WTC11 (cell line): ENCODE data around the gene NEO1. TPM values are rescaled to one million over a fixed set of nuclear protein-coding genes. Genes with fewer than 3 reads are reported as not detected.

Experiments
- ATAC-seq: fragments of 200-7000 bp; cut with Tn5 transposase; 2 replicates; pipeline ENCODE4 v1.10.0; 2021; ENCODE audit warnings: mild to moderate bottlenecking, moderate library complexity
- CTCF ChIA-PET: fragments of 300-600 bp; sonication (Branson Sonifier 250); formaldehyde crosslinking; loops from one replicate; lab custom pipeline; 2021; ENCODE audit warnings: antibody characterized with exemption; lab: Charles Lee
- POLR2A ChIA-PET: fragments of 350-600 bp; sonication (Branson Sonifier 250); formaldehyde crosslinking; loops from one replicate; lab custom pipeline; 2021; ENCODE audit warnings: antibody characterized with exemption; lab: Charles Lee
- DNase-seq: peaks from one replicate; pipeline ENCODE4 v3.0.0; 2021; ENCODE audit warnings: low spot score
- H3K27ac Mint-ChIP-seq: 2 replicates; pipeline ENCODE4 v1.8.0; 2021; ENCODE audit warnings: mixed read lengths
- H3K27me3 Mint-ChIP-seq: 2 replicates; pipeline ENCODE4 v1.8.0; 2021; ENCODE audit warnings: low read depth, mild to moderate bottlenecking, moderate library complexity, mixed read lengths
- H3K36me3 Mint-ChIP-seq: 2 replicates; pipeline ENCODE4 v1.8.0; 2021; ENCODE audit warnings: mixed read lengths
- H3K4me1 Mint-ChIP-seq: 2 replicates; pipeline ENCODE4 v1.8.0; 2022; ENCODE audit warnings: mixed read lengths
- H3K4me3 Mint-ChIP-seq: 2 replicates; pipeline ENCODE4 v1.8.0; 2021; ENCODE audit warnings: mild to moderate bottlenecking, moderate library complexity, mixed read lengths
- H3K9me3 Mint-ChIP-seq: 2 replicates; pipeline ENCODE4 v1.8.0; 2021; ENCODE audit warnings: mixed read lengths
- CBFB ChIP-seq: sonication (generic); formaldehyde crosslinking; IDR thresholded peaks from 2 replicates; pipeline ENCODE4 v1.8.1; 2022; ENCODE audit warnings: mild to moderate bottlenecking, low read depth, missing genetic modification reagents
- CREM ChIP-seq: sonication (generic); formaldehyde crosslinking; IDR thresholded peaks from 2 replicates; pipeline ENCODE4 v1.8.1; 2022; ENCODE audit warnings: mild to moderate bottlenecking, missing genetic modification reagents, moderate library complexity
- ESRRA ChIP-seq: sonication (generic); formaldehyde crosslinking; IDR thresholded peaks from 2 replicates; pipeline ENCODE4 v1.8.1; 2022; ENCODE audit warnings: mild to moderate bottlenecking, missing genetic modification reagents, borderline replicate concordance
- GABPB1 ChIP-seq: sonication (generic); formaldehyde crosslinking; IDR thresholded peaks from 2 replicates; pipeline ENCODE4 v1.8.1; 2023; ENCODE audit warnings: mild to moderate bottlenecking, missing genetic modification reagents
- GTF2I ChIP-seq: fragments of 250-450 bp; sonication (Bioruptor Pico); conservative IDR thresholded peaks from 2 replicates; pipeline ENCODE4 v1.4.0; 2021; ENCODE audit warnings: mild to moderate bottlenecking
- NFE2L1 ChIP-seq: sonication (generic); formaldehyde crosslinking; IDR thresholded peaks from 2 replicates; pipeline ENCODE4 v1.8.1; 2023; ENCODE audit warnings: missing genetic modification reagents
- NR3C1 ChIP-seq: sonication (generic); formaldehyde crosslinking; conservative IDR thresholded peaks from 2 replicates; pipeline ENCODE4 v1.8.1; 2023; ENCODE audit warnings: low read depth, mild to moderate bottlenecking, missing genetic modification reagents
- SP1 ChIP-seq: sonication (generic); formaldehyde crosslinking; conservative IDR thresholded peaks from 2 replicates; pipeline ENCODE4 v1.8.1; 2022; ENCODE audit warnings: missing genetic modification reagents
- TEAD1 ChIP-seq: sonication (generic); formaldehyde crosslinking; IDR thresholded peaks from 2 replicates; pipeline ENCODE4 v1.8.0; 2022; ENCODE audit warnings: mild to moderate bottlenecking, missing genetic modification reagents
- TEAD4 ChIP-seq: sonication (generic); formaldehyde crosslinking; IDR thresholded peaks from 2 replicates; pipeline ENCODE4 v1.8.0; 2022; ENCODE audit warnings: mild to moderate bottlenecking, missing genetic modification reagents
- TP53 ChIP-seq: sonication (generic); formaldehyde crosslinking; IDR thresholded peaks from 2 replicates; pipeline ENCODE4 v1.8.1; 2023; ENCODE audit warnings: mild to moderate bottlenecking, missing genetic modification reagents
- ZNF219 ChIP-seq: sonication (generic); formaldehyde crosslinking; IDR thresholded peaks from 2 replicates; pipeline ENCODE4 v1.8.0; 2023; ENCODE audit warnings: missing genetic modification reagents, mild to moderate bottlenecking, borderline replicate concordance
- ZNF263 ChIP-seq: sonication (generic); formaldehyde crosslinking; IDR thresholded peaks from 2 replicates; pipeline ENCODE4 v1.8.1; 2022; ENCODE audit warnings: low read depth, mild to moderate bottlenecking, moderate library complexity, missing genetic modification reagents
- total RNA-seq: library from RNA; stranded (reverse); gene quantifications from 3 replicates; pipeline ENCODE4 v1.2.3, GENCODE V29; 2021
- TF ChIP-seq, protein P1 (sequence below): sonication (generic); formaldehyde crosslinking; IDR thresholded peaks from 2 replicates; pipeline ENCODE4 v1.8.1; 2022; ENCODE audit warnings: low read depth, missing genetic modification reagents, borderline replicate concordance
- TF ChIP-seq, protein P2 (sequence below): sonication (generic); formaldehyde crosslinking; IDR thresholded peaks from 2 replicates; pipeline ENCODE4 v1.8.1; 2023; ENCODE audit warnings: mild to moderate bottlenecking, missing genetic modification reagents
- TF ChIP-seq, protein P3 (sequence below): sonication (generic); formaldehyde crosslinking; IDR thresholded peaks from 2 replicates; pipeline ENCODE4 v1.8.1; 2022; ENCODE audit warnings: mild to moderate bottlenecking, moderate library complexity, missing genetic modification reagents
- TF ChIP-seq, protein P4 (sequence below): sonication (generic); formaldehyde crosslinking; IDR thresholded peaks from 2 replicates; pipeline ENCODE4 v1.8.0; 2022; ENCODE audit warnings: mild to moderate bottlenecking, missing genetic modification reagents
- TF ChIP-seq, protein P5 (sequence below): sonication (generic); formaldehyde crosslinking; conservative IDR thresholded peaks from 2 replicates; pipeline ENCODE4 v1.8.1; 2023; ENCODE audit warnings: mild to moderate bottlenecking, low read depth, missing genetic modification reagents, moderate library complexity
- TF ChIP-seq, protein P6 (sequence below): fragments of 200-600 bp; IDR thresholded peaks from 2 replicates; pipeline ENCODE4 v1.8.0; 2022; ENCODE audit warnings: antibody characterized with exemption
- TF ChIP-seq, protein P7 (sequence below): sonication (generic); formaldehyde crosslinking; IDR thresholded peaks from 2 replicates; pipeline ENCODE4 v1.8.1; 2022; ENCODE audit warnings: missing genetic modification reagents, borderline replicate concordance
- TF ChIP-seq, protein P8 (sequence below): fragments of 250-450 bp; sonication (Bioruptor Pico); IDR thresholded peaks from 2 replicates; pipeline ENCODE4 v1.9.0; 2021; ENCODE audit warnings: mild to moderate bottlenecking

The NEO1 gene
- total RNA-seq, 1 experiment from 2014 or later = 37.1 TPM

DNA sequence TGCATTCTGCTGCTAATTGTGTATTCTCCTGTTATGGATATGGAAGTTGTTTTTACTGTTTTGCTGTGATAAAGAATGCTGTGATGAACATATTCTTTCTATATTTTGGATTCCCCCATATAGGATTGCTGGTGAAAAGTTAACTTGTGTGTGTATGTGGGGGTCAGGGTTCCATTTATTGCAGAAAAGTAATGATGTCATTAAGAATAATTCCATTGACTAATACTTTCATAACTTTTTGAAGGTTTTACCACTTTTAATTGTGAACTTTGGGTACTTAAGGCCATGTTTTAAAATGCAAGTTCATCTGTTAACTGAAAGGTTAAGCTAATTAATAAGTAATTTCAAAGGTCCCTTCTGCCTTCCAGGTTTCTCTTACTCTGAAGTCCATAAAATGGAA lies 6.2 kb downstream of the NEO1 start:
- CTCF ChIA-PET = no interaction called here
- ATAC-seq (no peak), DNase-seq (no peak)
- H3K4me1 Mint-ChIP-seq = peaks cover 11% of the 10 kb centered on the region
- no peak overlapping the region for H3K27ac Mint-ChIP-seq
- no peaks in the 10 kb centered on the region for H3K9me3 Mint-ChIP-seq
- TF ChIP-seq, protein P1, sequence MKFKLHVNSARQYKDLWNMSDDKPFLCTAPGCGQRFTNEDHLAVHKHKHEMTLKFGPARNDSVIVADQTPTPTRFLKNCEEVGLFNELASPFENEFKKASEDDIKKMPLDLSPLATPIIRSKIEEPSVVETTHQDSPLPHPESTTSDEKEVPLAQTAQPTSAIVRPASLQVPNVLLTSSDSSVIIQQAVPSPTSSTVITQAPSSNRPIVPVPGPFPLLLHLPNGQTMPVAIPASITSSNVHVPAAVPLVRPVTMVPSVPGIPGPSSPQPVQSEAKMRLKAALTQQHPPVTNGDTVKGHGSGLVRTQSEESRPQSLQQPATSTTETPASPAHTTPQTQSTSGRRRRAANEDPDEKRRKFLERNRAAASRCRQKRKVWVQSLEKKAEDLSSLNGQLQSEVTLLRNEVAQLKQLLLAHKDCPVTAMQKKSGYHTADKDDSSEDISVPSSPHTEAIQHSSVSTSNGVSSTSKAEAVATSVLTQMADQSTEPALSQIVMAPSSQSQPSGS (CRISPR knock-in tag) = no peak
- TF ChIP-seq NR3C1 = no peak
- no peak for TF ChIP-seq ZNF219 (CRISPR knock-in tag)
- no peak for TF ChIP-seq GTF2I (CRISPR knock-in tag)
- TF ChIP-seq SP1 = no peak
- TF ChIP-seq, protein P2, sequence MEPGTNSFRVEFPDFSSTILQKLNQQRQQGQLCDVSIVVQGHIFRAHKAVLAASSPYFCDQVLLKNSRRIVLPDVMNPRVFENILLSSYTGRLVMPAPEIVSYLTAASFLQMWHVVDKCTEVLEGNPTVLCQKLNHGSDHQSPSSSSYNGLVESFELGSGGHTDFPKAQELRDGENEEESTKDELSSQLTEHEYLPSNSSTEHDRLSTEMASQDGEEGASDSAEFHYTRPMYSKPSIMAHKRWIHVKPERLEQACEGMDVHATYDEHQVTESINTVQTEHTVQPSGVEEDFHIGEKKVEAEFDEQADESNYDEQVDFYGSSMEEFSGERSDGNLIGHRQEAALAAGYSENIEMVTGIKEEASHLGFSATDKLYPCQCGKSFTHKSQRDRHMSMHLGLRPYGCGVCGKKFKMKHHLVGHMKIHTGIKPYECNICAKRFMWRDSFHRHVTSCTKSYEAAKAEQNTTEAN (CRISPR knock-in tag) = no peak
- no peak for TF ChIP-seq TP53 (CRISPR knock-in tag)
- TF ChIP-seq, protein P3, sequence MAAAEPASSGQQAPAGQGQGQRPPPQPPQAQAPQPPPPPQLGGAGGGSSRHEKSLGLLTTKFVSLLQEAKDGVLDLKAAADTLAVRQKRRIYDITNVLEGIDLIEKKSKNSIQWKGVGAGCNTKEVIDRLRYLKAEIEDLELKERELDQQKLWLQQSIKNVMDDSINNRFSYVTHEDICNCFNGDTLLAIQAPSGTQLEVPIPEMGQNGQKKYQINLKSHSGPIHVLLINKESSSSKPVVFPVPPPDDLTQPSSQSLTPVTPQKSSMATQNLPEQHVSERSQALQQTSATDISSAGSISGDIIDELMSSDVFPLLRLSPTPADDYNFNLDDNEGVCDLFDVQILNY = no peak
- TF ChIP-seq NFE2L1 (CRISPR knock-in tag) = no peak
- TF ChIP-seq, protein P4, sequence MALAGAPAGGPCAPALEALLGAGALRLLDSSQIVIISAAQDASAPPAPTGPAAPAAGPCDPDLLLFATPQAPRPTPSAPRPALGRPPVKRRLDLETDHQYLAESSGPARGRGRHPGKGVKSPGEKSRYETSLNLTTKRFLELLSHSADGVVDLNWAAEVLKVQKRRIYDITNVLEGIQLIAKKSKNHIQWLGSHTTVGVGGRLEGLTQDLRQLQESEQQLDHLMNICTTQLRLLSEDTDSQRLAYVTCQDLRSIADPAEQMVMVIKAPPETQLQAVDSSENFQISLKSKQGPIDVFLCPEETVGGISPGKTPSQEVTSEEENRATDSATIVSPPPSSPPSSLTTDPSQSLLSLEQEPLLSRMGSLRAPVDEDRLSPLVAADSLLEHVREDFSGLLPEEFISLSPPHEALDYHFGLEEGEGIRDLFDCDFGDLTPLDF (CRISPR knock-in tag) = no peak
- TF ChIP-seq, protein P5, sequence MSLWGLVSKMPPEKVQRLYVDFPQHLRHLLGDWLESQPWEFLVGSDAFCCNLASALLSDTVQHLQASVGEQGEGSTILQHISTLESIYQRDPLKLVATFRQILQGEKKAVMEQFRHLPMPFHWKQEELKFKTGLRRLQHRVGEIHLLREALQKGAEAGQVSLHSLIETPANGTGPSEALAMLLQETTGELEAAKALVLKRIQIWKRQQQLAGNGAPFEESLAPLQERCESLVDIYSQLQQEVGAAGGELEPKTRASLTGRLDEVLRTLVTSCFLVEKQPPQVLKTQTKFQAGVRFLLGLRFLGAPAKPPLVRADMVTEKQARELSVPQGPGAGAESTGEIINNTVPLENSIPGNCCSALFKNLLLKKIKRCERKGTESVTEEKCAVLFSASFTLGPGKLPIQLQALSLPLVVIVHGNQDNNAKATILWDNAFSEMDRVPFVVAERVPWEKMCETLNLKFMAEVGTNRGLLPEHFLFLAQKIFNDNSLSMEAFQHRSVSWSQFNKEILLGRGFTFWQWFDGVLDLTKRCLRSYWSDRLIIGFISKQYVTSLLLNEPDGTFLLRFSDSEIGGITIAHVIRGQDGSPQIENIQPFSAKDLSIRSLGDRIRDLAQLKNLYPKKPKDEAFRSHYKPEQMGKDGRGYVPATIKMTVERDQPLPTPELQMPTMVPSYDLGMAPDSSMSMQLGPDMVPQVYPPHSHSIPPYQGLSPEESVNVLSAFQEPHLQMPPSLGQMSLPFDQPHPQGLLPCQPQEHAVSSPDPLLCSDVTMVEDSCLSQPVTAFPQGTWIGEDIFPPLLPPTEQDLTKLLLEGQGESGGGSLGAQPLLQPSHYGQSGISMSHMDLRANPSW (CRISPR knock-in tag) = no peak
- TF ChIP-seq ZNF263 (CRISPR knock-in tag) = no peak
- TF ChIP-seq CBFB = no peak
- no peak for TF ChIP-seq TEAD1
- TF ChIP-seq, all 79 proteins: peak for 0
- H3K4me3 Mint-ChIP-seq = no peak overlapping the region
- no peaks in the 10 kb centered on the region for H3K36me3 Mint-ChIP-seq
- POLR2A ChIA-PET = no interaction called here
- H3K27me3 Mint-ChIP-seq = no peaks in the 10 kb centered on the region

DNA sequence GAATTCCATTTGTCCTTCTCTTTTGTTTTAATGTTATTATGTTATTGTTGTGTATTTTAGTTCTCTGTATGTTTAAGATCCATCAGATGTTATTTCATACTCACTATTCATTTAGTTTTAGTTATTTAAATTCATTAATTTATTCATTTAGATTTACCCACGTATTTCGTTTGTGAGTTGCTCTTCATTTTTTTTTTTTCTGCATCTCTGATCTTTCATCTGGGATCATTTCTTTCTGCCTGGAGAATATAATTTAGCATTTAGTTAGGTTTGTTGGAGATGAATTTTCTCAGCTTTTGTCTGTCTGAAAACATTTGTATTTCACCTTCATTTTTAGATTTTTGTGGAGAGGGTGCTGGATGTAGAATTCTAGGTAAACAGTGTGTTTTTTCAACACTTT lies 12.9 kb downstream of the NEO1 start:
- Mint-ChIP-seq H3K27me3 (no peaks in the 10 kb centered on the region), H3K9me3 (no peaks in the 10 kb centered on the region), H3K4me1 (peaks cover 9% of the 10 kb centered on the region), H3K4me3 (no peak overlapping the region), H3K27ac (no peak overlapping the region), H3K36me3 (no peaks in the 10 kb centered on the region)
- DNase-seq (no peak), ATAC-seq (no peak)
- CTCF ChIA-PET = interaction anchor here (1.3 kb wide), 1 partner anchor 201 kb away, joined by 3 read pairs; no protein-coding TSS in a partner anchor
- POLR2A ChIA-PET = no interaction called here
- TF ChIP-seq SP1 (no peak), CREM (CRISPR knock-in tag) (no peak), TEAD4 (CRISPR knock-in tag) (no peak), GABPB1 (CRISPR knock-in tag) (no peak), ESRRA (no peak), TEAD1 (no peak)
- TF ChIP-seq, protein P1 (CRISPR knock-in tag) = no peak
- TF ChIP-seq, protein P6, sequence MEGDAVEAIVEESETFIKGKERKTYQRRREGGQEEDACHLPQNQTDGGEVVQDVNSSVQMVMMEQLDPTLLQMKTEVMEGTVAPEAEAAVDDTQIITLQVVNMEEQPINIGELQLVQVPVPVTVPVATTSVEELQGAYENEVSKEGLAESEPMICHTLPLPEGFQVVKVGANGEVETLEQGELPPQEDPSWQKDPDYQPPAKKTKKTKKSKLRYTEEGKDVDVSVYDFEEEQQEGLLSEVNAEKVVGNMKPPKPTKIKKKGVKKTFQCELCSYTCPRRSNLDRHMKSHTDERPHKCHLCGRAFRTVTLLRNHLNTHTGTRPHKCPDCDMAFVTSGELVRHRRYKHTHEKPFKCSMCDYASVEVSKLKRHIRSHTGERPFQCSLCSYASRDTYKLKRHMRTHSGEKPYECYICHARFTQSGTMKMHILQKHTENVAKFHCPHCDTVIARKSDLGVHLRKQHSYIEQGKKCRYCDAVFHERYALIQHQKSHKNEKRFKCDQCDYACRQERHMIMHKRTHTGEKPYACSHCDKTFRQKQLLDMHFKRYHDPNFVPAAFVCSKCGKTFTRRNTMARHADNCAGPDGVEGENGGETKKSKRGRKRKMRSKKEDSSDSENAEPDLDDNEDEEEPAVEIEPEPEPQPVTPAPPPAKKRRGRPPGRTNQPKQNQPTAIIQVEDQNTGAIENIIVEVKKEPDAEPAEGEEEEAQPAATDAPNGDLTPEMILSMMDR = no peak
- TF ChIP-seq, protein P7, sequence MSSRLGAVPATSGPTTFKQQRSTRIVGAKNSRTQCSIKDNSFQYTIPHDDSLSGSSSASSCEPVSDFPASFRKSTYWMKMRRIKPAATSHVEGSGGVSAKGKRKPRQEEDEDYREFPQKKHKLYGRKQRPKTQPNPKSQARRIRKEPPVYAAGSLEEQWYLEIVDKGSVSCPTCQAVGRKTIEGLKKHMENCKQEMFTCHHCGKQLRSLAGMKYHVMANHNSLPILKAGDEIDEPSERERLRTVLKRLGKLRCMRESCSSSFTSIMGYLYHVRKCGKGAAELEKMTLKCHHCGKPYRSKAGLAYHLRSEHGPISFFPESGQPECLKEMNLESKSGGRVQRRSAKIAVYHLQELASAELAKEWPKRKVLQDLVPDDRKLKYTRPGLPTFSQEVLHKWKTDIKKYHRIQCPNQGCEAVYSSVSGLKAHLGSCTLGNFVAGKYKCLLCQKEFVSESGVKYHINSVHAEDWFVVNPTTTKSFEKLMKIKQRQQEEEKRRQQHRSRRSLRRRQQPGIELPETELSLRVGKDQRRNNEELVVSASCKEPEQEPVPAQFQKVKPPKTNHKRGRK (CRISPR knock-in tag) = no peak
- TF ChIP-seq, protein P8, sequence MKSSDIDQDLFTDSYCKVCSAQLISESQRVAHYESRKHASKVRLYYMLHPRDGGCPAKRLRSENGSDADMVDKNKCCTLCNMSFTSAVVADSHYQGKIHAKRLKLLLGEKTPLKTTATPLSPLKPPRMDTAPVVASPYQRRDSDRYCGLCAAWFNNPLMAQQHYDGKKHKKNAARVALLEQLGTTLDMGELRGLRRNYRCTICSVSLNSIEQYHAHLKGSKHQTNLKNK (CRISPR knock-in tag) = no peak
